OCI-LY1 (cell line): Measurements from ENCODE around the gene GRM2.

Source experiments
- H2AFZ ChIP-seq: fragments of 200-600 bp; sonication (generic), shearing (Covaris generic); 2 replicates; pipeline ENCODE4 v1.6.0; 2014; ENCODE audit warnings: antibody characterized with exemption, mild to moderate bottlenecking, low read length
- H3F3A ChIP-seq: fragments of 200-600 bp; sonication (generic), shearing (Covaris generic); 2 replicates; pipeline ENCODE4 v1.6.0; 2014; ENCODE audit warnings: mild to moderate bottlenecking, antibody characterized with exemption, low read length, moderate library complexity; ENCODE audit not compliant: insufficient read depth
- H3K27ac ChIP-seq: fragments of 200-600 bp; sonication (generic); 2 replicates; pipeline ENCODE4 v1.5.1; 2014; ENCODE audit warnings: low read length, mixed run types, mild to moderate bottlenecking, low read depth; ENCODE audit not compliant: poor library complexity, severe bottlenecking
- H3K27me3 ChIP-seq: fragments of 200-600 bp; sonication (generic); 2 replicates; pipeline ENCODE4 v1.6.0; 2014; ENCODE audit warnings: antibody characterized with exemption, mild to moderate bottlenecking, low read length, moderate library complexity; ENCODE audit not compliant: insufficient read depth
- H3K36me3 ChIP-seq: fragments of 200-600 bp; sonication (generic); 2 replicates; pipeline ENCODE4 v1.6.1; 2014; ENCODE audit warnings: mild to moderate bottlenecking, antibody characterized with exemption, low read length, moderate library complexity, mixed read lengths; ENCODE audit not compliant: insufficient read depth
- H3K4me1 ChIP-seq: fragments of 200-600 bp; sonication (generic); 2 replicates; pipeline ENCODE4 v1.5.1; 2014; ENCODE audit warnings: mild to moderate bottlenecking, low read length, moderate library complexity; ENCODE audit not compliant: insufficient read depth, severe bottlenecking
- H3K4me2 ChIP-seq: fragments of 200-600 bp; sonication (generic), shearing (Covaris generic); 2 replicates; pipeline ENCODE4 v1.6.1; 2014; ENCODE audit warnings: low read length
- H3K4me3 ChIP-seq: fragments of 200-600 bp; sonication (generic); 2 replicates; pipeline ENCODE4 v1.5.1; 2014; ENCODE audit warnings: low read length, low read depth, mild to moderate bottlenecking, mixed read lengths; ENCODE audit not compliant: poor library complexity, severe bottlenecking
- H3K79me2 ChIP-seq: fragments of 200-600 bp; shearing (Covaris generic); 2 replicates; pipeline ENCODE4 v1.6.1; 2016; ENCODE audit warnings: mixed run types, low read length, mixed read lengths; ENCODE audit not compliant: insufficient read depth
- H3K9ac ChIP-seq: fragments of 200-600 bp; sonication (generic), shearing (Covaris generic); 2 replicates; pipeline ENCODE4 v1.6.1; 2014; ENCODE audit warnings: mild to moderate bottlenecking, low read length, mixed read lengths
- H3K9me2 ChIP-seq: fragments of 200-600 bp; sonication (generic), shearing (Covaris generic); 2 replicates; pipeline ENCODE4 v1.6.1; 2014; ENCODE audit warnings: low read depth, mild to moderate bottlenecking, low read length, mixed read lengths
- H3K9me3 ChIP-seq: fragments of 200-600 bp; shearing (Covaris generic); 2 replicates; pipeline ENCODE4 v1.6.1; 2014; ENCODE audit warnings: low read length, mixed read lengths
- H4K20me1 ChIP-seq: fragments of 200-600 bp; sonication (generic), shearing (Covaris generic); 2 replicates; pipeline ENCODE4 v1.6.0; 2016; ENCODE audit warnings: mild to moderate bottlenecking, low read length; ENCODE audit not compliant: insufficient read depth
- EZH2 ChIP-seq: fragments of 200-600 bp; sonication (generic), shearing (Covaris generic); IDR thresholded peaks from 2 replicates; pipeline ENCODE4 v1.8.0; 2017; ENCODE audit warnings: borderline replicate concordance, mixed run types, mild to moderate bottlenecking, antibody characterized with exemption, low read length, moderate library complexity, mixed read lengths
- TF ChIP-seq, protein P1 (sequence below): fragments of 200-600 bp; sonication (generic), shearing (Covaris generic); IDR thresholded peaks from 2 replicates; pipeline ENCODE4 v1.5.1; 2017; ENCODE audit warnings: mild to moderate bottlenecking, antibody characterized with exemption, low read length, moderate library complexity, mixed read lengths

Gene GRM2

DNA sequence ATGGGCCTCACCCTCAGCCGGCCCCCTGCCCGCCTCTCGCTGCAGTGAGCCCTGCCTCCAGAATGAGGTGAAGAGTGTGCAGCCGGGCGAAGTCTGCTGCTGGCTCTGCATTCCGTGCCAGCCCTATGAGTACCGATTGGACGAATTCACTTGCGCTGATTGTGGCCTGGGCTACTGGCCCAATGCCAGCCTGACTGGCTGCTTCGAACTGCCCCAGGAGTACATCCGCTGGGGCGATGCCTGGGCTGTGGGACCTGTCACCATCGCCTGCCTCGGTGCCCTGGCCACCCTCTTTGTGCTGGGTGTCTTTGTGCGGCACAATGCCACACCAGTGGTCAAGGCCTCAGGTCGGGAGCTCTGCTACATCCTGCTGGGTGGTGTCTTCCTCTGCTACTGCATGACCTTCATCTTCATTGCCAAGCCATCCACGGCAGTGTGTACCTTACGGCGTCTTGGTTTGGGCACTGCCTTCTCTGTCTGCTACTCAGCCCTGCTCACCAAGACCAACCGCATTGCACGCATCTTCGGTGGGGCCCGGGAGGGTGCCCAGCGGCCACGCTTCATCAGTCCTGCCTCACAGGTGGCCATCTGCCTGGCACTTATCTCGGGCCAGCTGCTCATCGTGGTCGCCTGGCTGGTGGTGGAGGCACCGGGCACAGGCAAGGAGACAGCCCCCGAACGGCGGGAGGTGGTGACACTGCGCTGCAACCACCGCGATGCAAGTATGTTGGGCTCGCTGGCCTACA lies 8.5 kb downstream of the GRM2 start:
- Histone ChIP-seq H3K9me3 (no peaks in the 10 kb centered on the region), H3K79me2 (no peaks in the 10 kb centered on the region), H3K27me3 (no peaks in the 10 kb centered on the region), H4K20me1 (no peaks in the 10 kb centered on the region), H3K27ac (no peak overlapping the region), H3K4me2 (no peak overlapping the region), H3K4me1 (no peaks in the 10 kb centered on the region), H3K36me3 (no peaks in the 10 kb centered on the region), H3K4me3 (no peak overlapping the region), H3K9ac (no peak overlapping the region), H3K9me2 (no peaks in the 10 kb centered on the region), H3F3A (no peaks in the 10 kb centered on the region), H2AFZ (no peak overlapping the region)
- no peak for TF ChIP-seq EZH2
- TF ChIP-seq, protein P1, sequence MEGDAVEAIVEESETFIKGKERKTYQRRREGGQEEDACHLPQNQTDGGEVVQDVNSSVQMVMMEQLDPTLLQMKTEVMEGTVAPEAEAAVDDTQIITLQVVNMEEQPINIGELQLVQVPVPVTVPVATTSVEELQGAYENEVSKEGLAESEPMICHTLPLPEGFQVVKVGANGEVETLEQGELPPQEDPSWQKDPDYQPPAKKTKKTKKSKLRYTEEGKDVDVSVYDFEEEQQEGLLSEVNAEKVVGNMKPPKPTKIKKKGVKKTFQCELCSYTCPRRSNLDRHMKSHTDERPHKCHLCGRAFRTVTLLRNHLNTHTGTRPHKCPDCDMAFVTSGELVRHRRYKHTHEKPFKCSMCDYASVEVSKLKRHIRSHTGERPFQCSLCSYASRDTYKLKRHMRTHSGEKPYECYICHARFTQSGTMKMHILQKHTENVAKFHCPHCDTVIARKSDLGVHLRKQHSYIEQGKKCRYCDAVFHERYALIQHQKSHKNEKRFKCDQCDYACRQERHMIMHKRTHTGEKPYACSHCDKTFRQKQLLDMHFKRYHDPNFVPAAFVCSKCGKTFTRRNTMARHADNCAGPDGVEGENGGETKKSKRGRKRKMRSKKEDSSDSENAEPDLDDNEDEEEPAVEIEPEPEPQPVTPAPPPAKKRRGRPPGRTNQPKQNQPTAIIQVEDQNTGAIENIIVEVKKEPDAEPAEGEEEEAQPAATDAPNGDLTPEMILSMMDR = no peak

DNA sequence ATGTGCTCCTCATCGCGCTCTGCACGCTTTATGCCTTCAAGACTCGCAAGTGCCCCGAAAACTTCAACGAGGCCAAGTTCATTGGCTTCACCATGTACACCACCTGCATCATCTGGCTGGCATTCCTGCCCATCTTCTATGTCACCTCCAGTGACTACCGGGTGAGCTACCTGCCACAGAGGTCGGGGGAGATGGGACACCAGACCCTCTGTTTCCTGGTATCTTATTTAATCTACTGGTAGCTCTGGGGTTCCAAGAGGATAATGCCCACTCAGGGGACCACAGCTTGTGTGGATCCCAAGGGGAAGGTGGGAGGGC lies 9.1 kb downstream of the GRM2 start:
- H3K9ac ChIP-seq = no peak overlapping the region
- no peaks in the 10 kb centered on the region for H3K27me3 ChIP-seq
- H3K4me1 ChIP-seq = no peaks in the 10 kb centered on the region
- H3K27ac ChIP-seq = no peak overlapping the region
- TF ChIP-seq, protein P1 = no peak
- no peak for TF ChIP-seq EZH2
- H3K4me2 ChIP-seq = no peak overlapping the region
- no peaks in the 10 kb centered on the region for H4K20me1 ChIP-seq
- no peaks in the 10 kb centered on the region for H3K9me2 ChIP-seq
- no peaks in the 10 kb centered on the region for H3K9me3 ChIP-seq
- no peak overlapping the region for H2AFZ ChIP-seq
- no peak overlapping the region for H3K4me3 ChIP-seq
- H3K36me3 ChIP-seq = no peaks in the 10 kb centered on the region
- no peaks in the 10 kb centered on the region for H3K79me2 ChIP-seq
- no peaks in the 10 kb centered on the region for H3F3A ChIP-seq

DNA sequence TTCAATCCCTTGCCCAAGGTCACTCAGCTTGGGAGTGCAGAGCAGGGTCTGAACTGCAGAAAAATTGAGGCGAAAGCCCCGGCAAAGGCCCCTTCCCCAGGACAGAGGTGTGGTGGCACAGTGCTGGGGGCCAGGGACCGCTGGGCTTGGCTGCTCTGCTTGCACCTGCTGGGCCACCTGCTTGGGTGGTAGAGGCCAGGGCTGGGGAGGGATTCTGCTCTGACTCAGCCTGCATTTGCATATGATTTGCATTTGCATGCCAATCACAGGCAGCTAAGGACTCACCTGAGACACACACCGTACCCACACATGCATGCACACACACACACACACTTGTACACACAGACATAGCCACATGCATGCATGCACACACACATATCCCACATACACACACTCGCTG lies 9.9 kb downstream of the GRM2 start:
- Histone ChIP-seq H3K9me3 (no peaks in the 10 kb centered on the region), H3K79me2 (no peaks in the 10 kb centered on the region), H3K36me3 (no peaks in the 10 kb centered on the region), H3K9ac (no peak overlapping the region), H3K9me2 (no peaks in the 10 kb centered on the region), H3K4me3 (no peak overlapping the region), H3F3A (no peaks in the 10 kb centered on the region), H3K4me1 (no peaks in the 10 kb centered on the region), H3K27ac (no peak overlapping the region), H3K4me2 (no peak overlapping the region), H3K27me3 (no peaks in the 10 kb centered on the region), H4K20me1 (no peaks in the 10 kb centered on the region), H2AFZ (no peak overlapping the region)
- TF ChIP-seq EZH2 = no peak
- TF ChIP-seq, protein P1 = no peak
